GM06990 (cell line): ENCODE data around the gene SLC35E2B.
A peak's percentile ranks its signal among the peaks of the same experiment; 100 is the strongest.
"Not testable (repeated sequence)": the region's sequence is repeated elsewhere in the genome, so short reads cannot be mapped to it uniquely, and the experiment has no call there.

ENCODE experiments used
- DNase-seq: peaks from one replicate; pipeline ENCODE4 v3.0.0-alpha.2; 2011; ENCODE audit not compliant: insufficient read length; ENCODE audit errors: extremely low read depth
- H3K27me3 ChIP-seq: replicated peaks from 2 replicates; pipeline ENCODE4 v1.6.0; 2011; ENCODE audit warnings: low read length; ENCODE audit not compliant: control insufficient read depth, insufficient read depth
- H3K36me3 ChIP-seq: 2 replicates; pipeline ENCODE4 v1.5.1; 2011; ENCODE audit warnings: low read length; ENCODE audit not compliant: control insufficient read depth, insufficient read depth
- H3K4me3 ChIP-seq: replicated peaks from 2 replicates; pipeline ENCODE4 v1.5.1; 2011; ENCODE audit warnings: low read depth, mild to moderate bottlenecking, control low read depth, low read length
- TF ChIP-seq, protein P1 (sequence below): IDR thresholded peaks from 2 replicates; pipeline ENCODE4 v1.5.1; 2011; ENCODE audit warnings: low read length, control low read depth, mild to moderate bottlenecking, inconsistent platforms; ENCODE audit not compliant: insufficient read depth, poor library complexity, severe bottlenecking

Gene SLC35E2B

DNA sequence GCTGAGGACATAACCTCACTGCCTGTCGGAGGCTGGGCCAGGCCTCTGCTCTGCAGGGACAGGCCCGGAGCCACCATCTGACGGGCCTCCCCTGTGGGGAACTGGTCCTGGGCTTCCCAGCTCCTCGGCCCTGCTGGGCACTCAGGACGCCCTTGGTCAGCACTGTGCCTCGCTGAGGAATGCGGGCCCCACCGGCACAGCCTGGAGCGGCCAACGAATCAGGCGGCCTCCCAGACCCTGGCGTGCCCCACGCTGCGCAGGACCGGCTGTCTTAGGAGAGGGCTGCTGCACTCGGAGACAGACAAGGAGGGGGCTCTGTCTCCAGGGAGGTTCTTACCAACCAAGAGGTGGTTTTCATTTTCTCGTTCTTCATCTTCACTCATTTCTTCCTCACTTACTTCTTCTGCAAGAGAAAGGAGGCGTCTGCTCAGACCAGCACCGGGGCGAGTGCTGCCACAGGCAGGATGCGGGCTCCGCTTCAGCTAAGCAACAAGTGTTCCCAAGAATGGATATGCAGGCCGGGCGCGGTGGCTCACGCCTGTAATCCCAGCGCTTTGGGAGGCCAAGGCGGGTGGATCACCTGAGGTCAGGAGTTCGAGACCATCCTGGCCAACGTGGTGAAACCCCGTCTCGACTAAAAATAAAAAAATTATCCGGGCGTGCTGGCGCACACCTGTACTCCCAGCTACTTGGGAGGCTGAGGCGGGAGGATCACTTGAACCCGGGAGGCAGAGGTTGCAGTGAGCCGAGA lies 51.7 kb downstream of the SLC35E2B start:
- not testable (repeated sequence) for H3K4me3 ChIP-seq, H3K27me3 ChIP-seq, H3K36me3 ChIP-seq, DNase-seq

- not testable (repeated sequence) for H3K4me3 ChIP-seq, H3K36me3 ChIP-seq, DNase-seq, H3K27me3 ChIP-seq
These were observed 52.5 kb downstream of the SLC35E2B start for GRCh38 chr1:1640081-1640480.

GRCh38 chr1:1639368-1639767 lies 53.2 kb downstream of the SLC35E2B start:
- not testable (repeated sequence) for DNase-seq, H3K36me3 ChIP-seq, H3K27me3 ChIP-seq, H3K4me3 ChIP-seq

DNA sequence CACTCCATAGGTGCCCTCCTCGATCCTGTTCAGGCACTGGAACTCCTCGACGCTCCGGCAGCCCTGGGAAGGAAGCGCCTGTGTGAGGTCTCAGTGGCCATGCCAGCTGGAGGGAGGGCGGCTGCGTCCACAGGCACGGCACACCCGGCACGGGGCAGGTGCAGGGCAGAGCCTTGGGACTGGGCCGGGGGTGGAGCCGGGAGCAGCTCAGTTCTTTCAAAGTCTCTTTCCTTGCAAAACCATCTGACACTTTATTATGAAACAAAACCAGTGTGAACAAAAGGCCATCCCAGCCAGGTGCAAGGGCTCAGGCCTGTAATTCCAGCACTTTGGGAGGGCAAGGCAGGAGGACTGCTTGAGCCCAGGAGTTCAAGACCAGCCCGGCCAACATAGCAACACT lies 54.1 kb downstream of the SLC35E2B start:
- not testable (repeated sequence) for H3K27me3 ChIP-seq, DNase-seq, H3K36me3 ChIP-seq, H3K4me3 ChIP-seq

DNA sequence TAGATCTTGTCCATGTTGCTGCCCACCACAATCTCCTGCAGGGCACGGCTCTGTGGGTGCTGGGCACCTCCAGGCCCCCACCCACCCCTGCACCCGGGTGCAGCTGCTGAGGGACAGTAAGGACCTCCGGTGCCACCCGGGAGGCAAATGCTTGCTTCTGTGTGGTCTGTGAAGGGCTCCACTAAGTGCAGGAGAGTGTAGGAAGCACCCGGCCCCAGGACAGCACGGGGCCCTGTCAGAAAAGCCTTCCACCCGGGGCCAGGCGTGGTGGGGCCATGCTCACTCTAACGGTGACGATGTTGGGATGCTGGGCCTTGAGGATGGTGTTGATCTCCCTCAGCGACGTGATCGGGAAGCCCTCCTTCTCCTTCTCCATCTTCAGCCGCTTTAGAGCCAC lies 55.1 kb downstream of the SLC35E2B start:
- not testable (repeated sequence) for DNase-seq, H3K4me3 ChIP-seq, H3K36me3 ChIP-seq

GRCh38 chr1:1636621-1637478 lies 55.7 kb downstream of the SLC35E2B start:
- not testable (repeated sequence) for H3K27me3 ChIP-seq, DNase-seq, H3K4me3 ChIP-seq, H3K36me3 ChIP-seq

More for the DNA sequence above, 55.1 kb downstream of the SLC35E2B start:
- not testable (repeated sequence) for H3K27me3 ChIP-seq

DNA sequence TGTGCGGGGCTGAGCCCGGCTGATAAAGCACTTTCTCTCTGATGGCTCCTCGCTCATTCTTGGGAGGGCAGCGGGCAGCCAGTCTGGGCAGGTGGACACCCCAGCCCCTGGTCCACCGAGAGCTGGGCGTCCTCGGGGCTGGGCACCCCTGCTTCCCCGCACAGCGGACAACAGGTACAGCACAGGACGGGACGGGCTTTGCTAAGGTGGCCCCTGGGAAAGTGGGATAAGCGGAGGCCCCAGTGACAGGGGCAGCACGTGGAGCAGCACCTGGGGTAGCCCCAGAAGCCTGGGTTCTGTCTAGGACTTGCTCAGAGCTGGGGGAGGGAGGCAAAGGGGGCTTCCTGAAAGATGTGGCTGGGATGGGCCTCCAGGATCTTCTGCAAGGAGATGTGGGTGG lies 58.0 kb downstream of the SLC35E2B start:
- H3K27me3 ChIP-seq, H3K36me3 ChIP-seq, H3K4me3 ChIP-seq, DNase-seq: not testable (repeated sequence)

- H3K27me3 ChIP-seq, H3K36me3 ChIP-seq, H3K4me3 ChIP-seq, DNase-seq: not testable (repeated sequence)
These were observed 59.2 kb downstream of the SLC35E2B start for GRCh38 chr1:1633409-1633808.

DNA sequence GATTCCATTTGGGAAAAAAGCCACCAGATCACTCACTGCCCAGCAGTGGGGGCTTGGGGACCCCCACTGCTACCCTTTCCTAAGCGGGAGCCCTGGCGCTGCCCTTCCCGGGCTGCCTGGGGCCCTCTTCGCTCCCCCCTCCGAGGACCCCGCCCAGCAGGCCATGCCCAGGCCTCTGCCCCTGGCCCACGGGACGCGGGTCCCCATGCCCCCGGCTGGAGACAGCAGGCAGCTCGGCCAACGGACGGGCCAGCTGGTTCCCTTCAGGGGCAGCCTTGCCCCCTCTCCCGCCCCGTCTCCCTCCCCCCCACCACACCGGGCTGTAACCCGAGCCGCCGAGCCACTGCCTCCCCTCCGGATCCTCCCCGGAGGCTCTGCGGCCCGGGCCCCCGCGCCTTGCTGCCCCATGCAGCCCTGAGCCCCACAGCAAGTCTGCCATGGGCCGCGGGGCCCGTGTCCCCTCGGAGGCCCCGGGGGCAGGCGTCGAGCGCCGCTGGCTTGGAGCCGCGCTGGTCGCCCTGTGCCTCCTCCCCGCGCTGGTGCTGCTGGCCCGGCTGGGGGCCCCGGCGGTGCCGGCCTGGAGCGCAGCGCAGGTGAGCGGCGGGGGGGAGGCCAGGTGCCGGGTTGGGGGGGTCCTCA lies 60.7 kb downstream of the SLC35E2B start, which contains the start of gene MMP23B:
MMP23B (plus strand) TSS at position 392 of the 639 bp plus-strand sequence; CDS start at position 438, 46 bp downstream.
- TF ChIP-seq, protein P1, sequence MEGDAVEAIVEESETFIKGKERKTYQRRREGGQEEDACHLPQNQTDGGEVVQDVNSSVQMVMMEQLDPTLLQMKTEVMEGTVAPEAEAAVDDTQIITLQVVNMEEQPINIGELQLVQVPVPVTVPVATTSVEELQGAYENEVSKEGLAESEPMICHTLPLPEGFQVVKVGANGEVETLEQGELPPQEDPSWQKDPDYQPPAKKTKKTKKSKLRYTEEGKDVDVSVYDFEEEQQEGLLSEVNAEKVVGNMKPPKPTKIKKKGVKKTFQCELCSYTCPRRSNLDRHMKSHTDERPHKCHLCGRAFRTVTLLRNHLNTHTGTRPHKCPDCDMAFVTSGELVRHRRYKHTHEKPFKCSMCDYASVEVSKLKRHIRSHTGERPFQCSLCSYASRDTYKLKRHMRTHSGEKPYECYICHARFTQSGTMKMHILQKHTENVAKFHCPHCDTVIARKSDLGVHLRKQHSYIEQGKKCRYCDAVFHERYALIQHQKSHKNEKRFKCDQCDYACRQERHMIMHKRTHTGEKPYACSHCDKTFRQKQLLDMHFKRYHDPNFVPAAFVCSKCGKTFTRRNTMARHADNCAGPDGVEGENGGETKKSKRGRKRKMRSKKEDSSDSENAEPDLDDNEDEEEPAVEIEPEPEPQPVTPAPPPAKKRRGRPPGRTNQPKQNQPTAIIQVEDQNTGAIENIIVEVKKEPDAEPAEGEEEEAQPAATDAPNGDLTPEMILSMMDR, result no peak
- no peak within 1 kb of the TSS for H3K4me3 ChIP-seq
- peaks cover 1% of the 10 kb centered on the region; the same call in 1 of the 2 replicates for H3K36me3 ChIP-seq
- no peaks in the 10 kb centered on the region; the same call in 1 of the 2 replicates for H3K27me3 ChIP-seq
- DNase-seq, result peak; percentile 13
